Liver (tissue), 3 donors: Measurements from ENCODE around the gene SCGB1D1.

Experiments used
- ATF3 ChIP-seq: IDR thresholded peaks from 2 replicates; pipeline ENCODE4 v1.6.1; 2016; ENCODE audit warnings: antibody characterized with exemption
- CTCF ChIP-seq: fragments of 150-350 bp; IDR thresholded peaks from 2 replicates; pipeline ENCODE4 v1.5.1; 2017; ENCODE audit warnings: improper control_type of control experiment, low read depth, low read length; ENCODE audit not compliant: missing input control
- EGR1 ChIP-seq, 2 donors: IDR thresholded peaks; 2 replicates each; pipeline ENCODE4 v1.6.1; 2016 to 2018; ENCODE audit warnings: antibody characterized with exemption in 2 of 2, low read depth in 2 of 2
- GABPA ChIP-seq, 2 donors: IDR thresholded peaks in 1 of 2; conservative IDR thresholded peaks in 1 of 2; 2 replicates each; pipeline ENCODE4 v1.6.1; 2016; ENCODE audit warnings: antibody characterized with exemption in 2 of 2, mild to moderate bottlenecking in 1 of 2, moderate library complexity in 1 of 2
- JUND ChIP-seq, 2 donors: IDR thresholded peaks; 2 replicates each; pipeline ENCODE4 v1.6.1; 2016; ENCODE audit warnings: antibody characterized with exemption in 2 of 2
- MAX ChIP-seq: IDR thresholded peaks from 2 replicates; pipeline ENCODE4 v1.6.1; 2016; ENCODE audit warnings: antibody characterized with exemption
- RAD21 ChIP-seq, 2 donors: IDR thresholded peaks; 2 replicates each; pipeline ENCODE4 v1.6.1; 2016; ENCODE audit warnings: antibody characterized with exemption in 2 of 2, mild to moderate bottlenecking in 2 of 2
- REST ChIP-seq: IDR thresholded peaks from 2 replicates; pipeline ENCODE4 v1.6.1; 2016; ENCODE audit warnings: antibody characterized with exemption, mild to moderate bottlenecking
- SP1 ChIP-seq: IDR thresholded peaks from 2 replicates; pipeline ENCODE4 v1.6.1; 2018; ENCODE audit warnings: antibody characterized with exemption, mild to moderate bottlenecking
- TAF1 ChIP-seq: conservative IDR thresholded peaks from 2 replicates; pipeline ENCODE4 v1.6.1; 2016; ENCODE audit warnings: antibody characterized with exemption, mild to moderate bottlenecking
- YY1 ChIP-seq: IDR thresholded peaks from 2 replicates; pipeline ENCODE4 v1.6.1; 2016; ENCODE audit warnings: antibody characterized with exemption, mild to moderate bottlenecking
- ZBTB33 ChIP-seq: IDR thresholded peaks from 2 replicates; pipeline ENCODE4 v1.6.1; 2016; ENCODE audit warnings: antibody characterized with exemption
- donor health status: healthy.
- donor health status: healthy.

- no peak for TF ChIP-seq CTCF
- no peak for TF ChIP-seq JUND (IDR thresholded peaks at IDR 0.05)
- no peak for TF ChIP-seq ATF3
- TF ChIP-seq RAD21 (IDR thresholded peaks at IDR 0.05): no peak
- no peak for TF ChIP-seq REST
- no peak for TF ChIP-seq ZBTB33
- no peak for TF ChIP-seq GABPA (IDR thresholded peaks at IDR 0.05 in 1 of 2, conservative IDR thresholded peaks at IDR 0.05 in 1 of 2)
- no peak for TF ChIP-seq TAF1
- no peak for TF ChIP-seq YY1
- TF ChIP-seq SP1: no peak
- no peak for TF ChIP-seq EGR1 (IDR thresholded peaks at IDR 0.05; ENCODE audit: low read depth in 2 of 2)
- no peak for TF ChIP-seq MAX
Measured at GRCh38 chr11:62157603-62158002, 32.4 kb upstream of the SCGB1D1 start.
